ENCODE data around the gene KRT85.

The KRT85 gene

GRCh38 chr12:52331833-52332232 is 35.4 kb downstream of the KRT85 start:
- Histone ChIP-seq H3K9me3 (ENCODE audit: low read length) (peaks cover 4% of the 10 kb centered on the region), H3K4me3 (ENCODE audit: low read depth in 1 of 2, low read length in 2 of 2) (no peak overlapping the region), H3K36me3 (ENCODE audit: insufficient read depth, low read length) (no peaks in the 10 kb centered on the region), H3K9ac (ENCODE audit: low read length) (no peak overlapping the region), H3K4me1 (ENCODE audit: insufficient read depth, low read length) (no peaks in the 10 kb centered on the region), H3K27me3 (ENCODE audit: control insufficient read depth in 1 of 2, insufficient read depth in 2 of 2, low read length in 2 of 2) (no peaks in the 10 kb centered on the region), H3K27ac (ENCODE audit: low read depth, low read length) (no peak overlapping the region)

- H3K36me3 ChIP-seq (ENCODE audit: insufficient read depth, low read length): no peaks in the 10 kb centered on the region
- no peaks in the 10 kb centered on the region for H3K27me3 ChIP-seq (ENCODE audit: control insufficient read depth in 1 of 2, insufficient read depth in 2 of 2, low read length in 2 of 2)
- peaks cover 4% of the 10 kb centered on the region for H3K9me3 ChIP-seq (ENCODE audit: low read length)
- H3K4me3 ChIP-seq (ENCODE audit: low read depth in 1 of 2, low read length in 2 of 2): no peak overlapping the region
- no peak overlapping the region for H3K9ac ChIP-seq (ENCODE audit: low read length)
- H3K4me1 ChIP-seq (ENCODE audit: insufficient read depth, low read length): no peaks in the 10 kb centered on the region
- H3K27ac ChIP-seq (ENCODE audit: low read depth, low read length): no peak overlapping the region
These were observed 36.2 kb downstream of the KRT85 start for GRCh38 chr12:52331039-52331438.

- Histone ChIP-seq H3K4me3 (ENCODE audit: low read depth in 1 of 2, low read length in 2 of 2) (no peak overlapping the region), H3K9me3 (ENCODE audit: low read length) (no peaks in the 10 kb centered on the region), H3K9ac (ENCODE audit: low read length) (no peak overlapping the region), H3K36me3 (ENCODE audit: insufficient read depth, low read length) (no peaks in the 10 kb centered on the region), H3K4me1 (ENCODE audit: insufficient read depth, low read length) (no peaks in the 10 kb centered on the region), H3K27me3 (ENCODE audit: control insufficient read depth in 1 of 2, insufficient read depth in 2 of 2, low read length in 2 of 2) (no peaks in the 10 kb centered on the region), H3K27ac (ENCODE audit: low read depth, low read length) (no peak overlapping the region)
These were observed 39.3 kb downstream of the KRT85 start for GRCh38 chr12:52327830-52328500.

GRCh38 chr12:52327052-52327829 is 40.0 kb downstream of the KRT85 start:
- no peaks in the 10 kb centered on the region for H3K4me1 ChIP-seq (ENCODE audit: insufficient read depth, low read length)
- no peak overlapping the region for H3K9ac ChIP-seq (ENCODE audit: low read length)
- H3K27me3 ChIP-seq (ENCODE audit: control insufficient read depth in 1 of 2, insufficient read depth in 2 of 2, low read length in 2 of 2): no peaks in the 10 kb centered on the region
- no peak overlapping the region for H3K4me3 ChIP-seq (ENCODE audit: low read depth in 1 of 2, low read length in 2 of 2)
- no peaks in the 10 kb centered on the region for H3K9me3 ChIP-seq (ENCODE audit: low read length)
- no peak overlapping the region for H3K27ac ChIP-seq (ENCODE audit: low read depth, low read length)
- H3K36me3 ChIP-seq (ENCODE audit: insufficient read depth, low read length): no peaks in the 10 kb centered on the region

GRCh38 chr12:52324153-52324444 is 43.2 kb downstream of the KRT85 start:
- Histone ChIP-seq H3K4me3 (ENCODE audit: low read depth in 1 of 2, low read length in 2 of 2) (no peak overlapping the region), H3K27ac (ENCODE audit: low read depth, low read length) (no peak overlapping the region), H3K9ac (ENCODE audit: low read length) (no peak overlapping the region), H3K4me1 (ENCODE audit: insufficient read depth, low read length) (no peaks in the 10 kb centered on the region), H3K27me3 (ENCODE audit: control insufficient read depth in 1 of 2, insufficient read depth in 2 of 2, low read length in 2 of 2) (peaks cover 0 to 8% of the 10 kb centered on the region in 2 donors), H3K36me3 (ENCODE audit: insufficient read depth, low read length) (no peaks in the 10 kb centered on the region), H3K9me3 (ENCODE audit: low read length) (no peaks in the 10 kb centered on the region)

- H3K27me3 ChIP-seq (ENCODE audit: control insufficient read depth in 1 of 2, insufficient read depth in 2 of 2, low read length in 2 of 2): peaks cover 0 to 11% of the 10 kb centered on the region in 2 donors
- H3K36me3 ChIP-seq (ENCODE audit: insufficient read depth, low read length): no peaks in the 10 kb centered on the region
- H3K9ac ChIP-seq (ENCODE audit: low read length): no peak overlapping the region
- H3K4me3 ChIP-seq (ENCODE audit: low read depth in 1 of 2, low read length in 2 of 2): no peak overlapping the region
- no peaks in the 10 kb centered on the region for H3K9me3 ChIP-seq (ENCODE audit: low read length)
- H3K27ac ChIP-seq (ENCODE audit: low read depth, low read length): no peak overlapping the region
- no peaks in the 10 kb centered on the region for H3K4me1 ChIP-seq (ENCODE audit: insufficient read depth, low read length)
These were observed 43.7 kb downstream of the KRT85 start for GRCh38 chr12:52323416-52324152.

GRCh38 chr12:52323001-52323400 is 44.3 kb downstream of the KRT85 start:
- Histone ChIP-seq H3K9ac (ENCODE audit: low read length) (no peak overlapping the region), H3K27ac (ENCODE audit: low read depth, low read length) (no peak overlapping the region), H3K4me1 (ENCODE audit: insufficient read depth, low read length) (no peaks in the 10 kb centered on the region), H3K4me3 (ENCODE audit: low read depth in 1 of 2, low read length in 2 of 2) (no peak overlapping the region), H3K36me3 (ENCODE audit: insufficient read depth, low read length) (no peaks in the 10 kb centered on the region), H3K9me3 (ENCODE audit: low read length) (no peaks in the 10 kb centered on the region), H3K27me3 (ENCODE audit: control insufficient read depth in 1 of 2, insufficient read depth in 2 of 2, low read length in 2 of 2) (peaks cover 0 to 11% of the 10 kb centered on the region in 2 donors)

GRCh38 chr12:52322069-52322468 is 45.2 kb downstream of the KRT85 start:
- Histone ChIP-seq H3K9ac (ENCODE audit: low read length) (no peak overlapping the region), H3K9me3 (ENCODE audit: low read length) (no peaks in the 10 kb centered on the region), H3K4me1 (ENCODE audit: insufficient read depth, low read length) (no peaks in the 10 kb centered on the region), H3K27me3 (ENCODE audit: control insufficient read depth in 1 of 2, insufficient read depth in 2 of 2, low read length in 2 of 2) (peaks cover 0 to 11% of the 10 kb centered on the region in 2 donors), H3K36me3 (ENCODE audit: insufficient read depth, low read length) (no peaks in the 10 kb centered on the region), H3K27ac (ENCODE audit: low read depth, low read length) (no peak overlapping the region), H3K4me3 (ENCODE audit: low read depth in 1 of 2, low read length in 2 of 2) (no peak overlapping the region)

GRCh38 chr12:52321418-52321817 is 45.9 kb downstream of the KRT85 start:
- Histone ChIP-seq H3K27me3 (ENCODE audit: control insufficient read depth in 1 of 2, insufficient read depth in 2 of 2, low read length in 2 of 2) (peaks cover 0 to 11% of the 10 kb centered on the region in 2 donors), H3K4me1 (ENCODE audit: insufficient read depth, low read length) (no peaks in the 10 kb centered on the region), H3K27ac (ENCODE audit: low read depth, low read length) (no peak overlapping the region), H3K9ac (ENCODE audit: low read length) (no peak overlapping the region), H3K9me3 (ENCODE audit: low read length) (no peaks in the 10 kb centered on the region), H3K36me3 (ENCODE audit: insufficient read depth, low read length) (no peaks in the 10 kb centered on the region), H3K4me3 (ENCODE audit: low read depth in 1 of 2, low read length in 2 of 2) (no peak overlapping the region)

GRCh38 chr12:52320784-52321400 is 46.4 kb downstream of the KRT85 start, which contains the start of gene KRT83:
TSS of gene KRT83 (minus strand) at chr12:52321398. CDS start at chr12:52321335, 63 bp downstream.
- Histone ChIP-seq H3K4me1 (ENCODE audit: insufficient read depth, low read length) (no peaks in the 10 kb centered on the region), H3K9me3 (ENCODE audit: low read length) (no peaks in the 10 kb centered on the region), H3K36me3 (ENCODE audit: insufficient read depth, low read length) (no peaks in the 10 kb centered on the region), H3K4me3 (ENCODE audit: low read depth in 1 of 2, low read length in 2 of 2) (no peak within 1 kb of the TSS), H3K9ac (ENCODE audit: low read length) (no peak within 1 kb of the TSS), H3K27ac (ENCODE audit: low read depth, low read length) (no peak within 1 kb of the TSS), H3K27me3 (ENCODE audit: control insufficient read depth in 1 of 2, insufficient read depth in 2 of 2, low read length in 2 of 2) (peaks cover 0 to 11% of the 10 kb centered on the region in 2 donors)

GRCh38 chr12:52319097-52319496 is 48.2 kb downstream of the KRT85 start:
- no peak overlapping the region for H3K27ac ChIP-seq (ENCODE audit: low read depth, low read length)
- H3K4me3 ChIP-seq (ENCODE audit: low read depth in 1 of 2, low read length in 2 of 2): no peak overlapping the region
- H3K27me3 ChIP-seq (ENCODE audit: control insufficient read depth in 1 of 2, insufficient read depth in 2 of 2, low read length in 2 of 2): peaks cover 0 to 11% of the 10 kb centered on the region in 2 donors
- H3K9me3 ChIP-seq (ENCODE audit: low read length): no peaks in the 10 kb centered on the region
- H3K4me1 ChIP-seq (ENCODE audit: insufficient read depth, low read length): no peaks in the 10 kb centered on the region
- H3K9ac ChIP-seq (ENCODE audit: low read length): no peak overlapping the region
- H3K36me3 ChIP-seq (ENCODE audit: insufficient read depth, low read length): no peaks in the 10 kb centered on the region

All from muscle layer of colon (tissue), 2 donors.